Measurements from ENCODE around the gene PANX2. TPM values are rescaled to one million over a fixed set of nuclear protein-coding genes. Genes with fewer than 3 reads are reported as not detected.

PANX2 gene
- total RNA-seq, 1 donor = 0.90 TPM

DNA sequence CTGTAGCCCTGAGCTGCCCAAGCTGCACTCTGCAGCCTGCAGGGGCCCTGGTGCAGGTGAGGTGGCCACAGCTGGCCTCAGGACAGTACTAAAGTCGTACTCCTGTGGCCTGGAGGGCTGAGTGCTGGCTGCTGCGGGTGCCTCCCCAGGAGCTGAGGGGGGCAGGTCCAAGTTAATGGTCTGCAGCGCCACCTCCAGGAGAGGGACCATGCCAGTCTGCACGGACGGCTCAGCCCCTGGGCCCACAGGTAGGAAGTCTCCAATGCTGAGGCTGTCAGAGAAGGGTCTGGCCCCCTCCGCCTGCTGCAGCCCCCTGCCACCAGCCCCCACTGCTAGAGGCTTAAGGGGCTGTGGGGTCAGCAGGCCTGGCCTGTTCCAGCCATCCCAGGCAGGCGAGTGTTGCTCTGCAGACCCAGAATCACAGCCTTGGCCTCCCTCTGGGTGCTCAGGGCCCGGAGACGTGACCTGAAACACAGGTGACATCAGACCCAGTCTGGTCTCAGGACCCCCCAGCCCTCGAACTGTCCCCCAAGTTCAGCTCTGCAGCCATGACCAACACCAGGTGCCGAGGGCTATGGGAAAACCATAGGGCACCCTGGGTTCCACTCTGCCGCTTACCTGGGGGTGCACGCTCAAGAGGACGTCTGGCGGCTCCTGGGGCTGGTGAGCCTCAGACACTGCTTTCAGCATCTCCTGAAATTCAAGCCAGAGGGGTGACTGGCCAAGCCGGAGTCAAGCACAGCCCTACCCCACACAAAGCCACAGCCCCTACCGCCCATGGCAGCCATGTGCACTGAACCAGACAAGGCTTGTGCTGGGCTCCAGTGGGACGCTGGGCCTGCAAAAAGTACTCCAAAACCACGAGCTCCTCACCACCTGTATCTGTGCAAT, 51.1 kb downstream of the PANX2 start:
- TF ChIP-seq, protein P1, sequence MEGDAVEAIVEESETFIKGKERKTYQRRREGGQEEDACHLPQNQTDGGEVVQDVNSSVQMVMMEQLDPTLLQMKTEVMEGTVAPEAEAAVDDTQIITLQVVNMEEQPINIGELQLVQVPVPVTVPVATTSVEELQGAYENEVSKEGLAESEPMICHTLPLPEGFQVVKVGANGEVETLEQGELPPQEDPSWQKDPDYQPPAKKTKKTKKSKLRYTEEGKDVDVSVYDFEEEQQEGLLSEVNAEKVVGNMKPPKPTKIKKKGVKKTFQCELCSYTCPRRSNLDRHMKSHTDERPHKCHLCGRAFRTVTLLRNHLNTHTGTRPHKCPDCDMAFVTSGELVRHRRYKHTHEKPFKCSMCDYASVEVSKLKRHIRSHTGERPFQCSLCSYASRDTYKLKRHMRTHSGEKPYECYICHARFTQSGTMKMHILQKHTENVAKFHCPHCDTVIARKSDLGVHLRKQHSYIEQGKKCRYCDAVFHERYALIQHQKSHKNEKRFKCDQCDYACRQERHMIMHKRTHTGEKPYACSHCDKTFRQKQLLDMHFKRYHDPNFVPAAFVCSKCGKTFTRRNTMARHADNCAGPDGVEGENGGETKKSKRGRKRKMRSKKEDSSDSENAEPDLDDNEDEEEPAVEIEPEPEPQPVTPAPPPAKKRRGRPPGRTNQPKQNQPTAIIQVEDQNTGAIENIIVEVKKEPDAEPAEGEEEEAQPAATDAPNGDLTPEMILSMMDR (IDR thresholded peaks at IDR 0.05; ENCODE audit: insufficient read depth, low read length) = no peak
- no peak overlapping the region for H3K4me3 ChIP-seq (ENCODE audit: low read depth, low read length)
- DNase-seq (ENCODE audit: low read depth) = no peak

DNA sequence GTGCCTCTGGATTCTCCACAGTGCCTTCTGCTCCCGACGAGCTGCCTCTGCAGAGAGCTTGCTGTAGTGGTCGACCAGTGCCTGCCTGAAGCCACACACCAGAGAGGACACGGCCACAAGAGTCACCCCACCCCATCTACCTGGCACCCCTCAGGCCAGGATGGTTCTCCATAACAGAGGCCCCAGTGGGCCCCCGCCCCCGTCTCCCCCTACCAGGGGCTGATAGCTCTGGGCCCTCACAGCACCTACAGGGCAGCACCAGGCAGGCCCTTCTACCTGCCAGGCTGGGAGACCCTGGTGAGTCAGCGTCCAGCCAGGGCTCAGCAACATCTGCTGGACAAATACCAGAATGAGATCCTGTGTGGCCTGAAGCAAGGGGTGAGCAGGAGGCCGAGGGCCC, 52.0 kb downstream of the PANX2 start:
- H3K4me3 ChIP-seq (ENCODE audit: low read depth, low read length) = no peak overlapping the region
- no peak for DNase-seq (ENCODE audit: low read depth)
- TF ChIP-seq, protein P1 (IDR thresholded peaks at IDR 0.05; ENCODE audit: insufficient read depth, low read length) = no peak

DNA sequence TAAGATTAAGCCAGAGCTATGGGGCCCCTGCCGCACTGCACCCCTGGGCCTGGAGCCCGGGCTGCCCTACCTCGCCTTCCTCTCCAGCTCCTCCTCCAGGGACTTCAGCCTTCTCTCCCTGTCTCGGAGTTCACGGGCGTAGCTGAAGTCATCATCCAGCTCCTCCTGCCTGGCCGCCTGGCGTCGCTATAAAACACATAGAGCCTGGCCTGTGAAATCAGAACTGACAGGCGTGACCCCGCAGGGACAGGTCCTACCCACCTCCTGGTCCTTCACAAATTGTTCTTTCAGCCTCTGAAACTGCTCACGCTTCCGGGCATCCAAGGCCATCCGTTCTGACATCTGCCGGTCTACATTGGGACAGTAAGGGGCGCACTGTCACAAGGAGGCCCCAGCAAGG, 53.5 kb downstream of the PANX2 start:
- TF ChIP-seq, protein P1 (IDR thresholded peaks at IDR 0.05; ENCODE audit: insufficient read depth, low read length) = no peak
- DNase-seq (ENCODE audit: low read depth) = no peak
- H3K4me3 ChIP-seq (ENCODE audit: low read depth, low read length) = no peak overlapping the region

DNA sequence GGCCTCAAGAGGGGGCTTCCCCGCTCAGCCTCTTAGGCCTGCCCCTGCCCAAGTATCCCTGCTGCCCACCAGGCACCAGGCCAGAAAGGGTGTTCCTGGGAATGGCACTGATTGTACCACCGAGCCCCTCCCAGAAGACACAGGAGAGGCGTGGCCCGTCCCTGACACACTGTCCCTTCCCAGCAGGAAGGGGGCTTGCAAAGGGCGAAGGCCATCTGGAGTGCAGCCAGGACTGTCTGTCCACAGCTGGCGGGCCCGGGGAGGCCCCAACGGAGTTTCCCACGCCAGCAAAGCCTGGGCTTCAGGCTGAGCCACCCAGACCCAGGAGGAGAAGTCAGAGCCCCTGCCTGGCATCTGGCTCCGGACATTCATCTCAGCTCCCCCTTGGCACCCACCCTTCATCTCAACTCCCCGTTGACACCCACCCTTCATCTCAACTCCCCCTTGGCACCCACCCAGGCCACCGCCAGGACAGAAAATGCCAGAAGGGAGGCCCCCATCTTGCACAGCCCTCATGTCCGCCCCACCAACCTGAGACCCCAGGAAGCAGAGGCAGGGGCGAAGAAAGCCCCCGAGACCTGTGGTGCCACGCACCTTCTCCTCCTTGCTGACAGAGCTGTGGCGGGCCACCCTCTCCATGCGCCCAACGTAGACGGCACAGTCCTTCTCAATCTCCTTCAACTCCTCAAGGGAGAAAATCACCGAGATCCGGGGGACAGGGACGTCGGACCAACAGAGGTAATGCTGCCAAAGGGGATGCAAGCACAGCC, 54.9 kb downstream of the PANX2 start:
- DNase-seq (ENCODE audit: low read depth) = no peak
- TF ChIP-seq, protein P1 (IDR thresholded peaks at IDR 0.05; ENCODE audit: insufficient read depth, low read length) = no peak
- no peak overlapping the region for H3K4me3 ChIP-seq (ENCODE audit: low read depth, low read length)

DNA sequence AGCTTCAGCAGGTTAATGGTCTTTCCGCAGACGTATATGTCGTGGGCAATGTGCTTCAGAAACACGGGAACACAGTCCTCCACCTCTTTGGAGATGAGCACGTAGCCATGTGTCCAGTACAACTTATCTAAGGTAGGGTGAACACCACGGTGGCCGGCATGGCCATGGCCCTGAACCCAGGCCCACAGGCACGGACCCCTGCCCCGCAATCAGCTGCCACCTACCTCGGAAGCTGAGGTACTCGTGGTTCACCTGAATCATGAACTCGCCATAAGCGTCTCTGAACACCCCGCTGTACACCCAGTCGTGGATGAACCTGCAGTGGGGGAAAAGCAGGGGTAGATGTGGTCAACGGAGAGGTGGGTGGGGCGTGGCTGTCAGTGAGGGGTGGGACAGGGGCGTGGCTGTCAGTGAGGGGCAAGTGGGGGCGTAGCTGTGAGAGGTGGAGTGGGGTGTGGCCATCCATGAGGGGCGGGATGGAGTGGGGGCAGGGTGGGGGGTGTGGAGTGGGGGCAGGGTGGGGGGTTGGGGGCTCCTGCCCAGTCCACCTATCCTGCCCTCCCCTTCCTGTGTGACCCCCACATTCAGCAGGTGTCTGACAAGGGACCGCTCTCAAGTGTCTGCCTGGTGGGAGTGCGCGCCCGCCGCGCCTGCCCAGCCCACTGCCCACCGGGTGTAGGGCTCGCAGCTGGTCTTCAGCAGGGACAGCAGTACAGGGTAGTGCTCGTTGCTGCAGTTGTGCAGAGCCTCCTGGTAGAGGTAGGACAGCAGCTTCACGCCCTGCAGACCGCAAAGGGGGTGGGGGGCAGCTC, 55.7 kb downstream of the PANX2 start:
- TF ChIP-seq, protein P1 (IDR thresholded peaks at IDR 0.05; ENCODE audit: insufficient read depth, low read length) = no peak
- no peak overlapping the region for H3K4me3 ChIP-seq (ENCODE audit: low read depth, low read length)
- no peak for DNase-seq (ENCODE audit: low read depth)

DNA sequence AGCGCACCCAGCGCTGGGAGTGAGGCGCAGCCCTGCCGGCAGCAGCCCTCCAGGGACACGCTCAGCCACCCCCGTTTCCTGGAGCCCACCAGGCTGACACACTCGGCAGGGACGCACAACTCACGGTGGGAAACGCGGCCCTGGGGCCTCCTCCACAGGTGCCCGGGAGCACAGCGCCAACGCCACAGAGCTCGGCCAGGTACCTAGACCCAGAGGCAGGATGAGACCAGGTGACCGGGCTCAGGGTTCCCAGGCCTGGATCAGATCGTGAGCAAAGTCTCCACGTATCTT, 56.3 kb downstream of the PANX2 start:
- TF ChIP-seq, protein P1 (IDR thresholded peaks at IDR 0.05; ENCODE audit: insufficient read depth, low read length) = no peak
- no peak for DNase-seq (ENCODE audit: low read depth)
- no peak overlapping the region for H3K4me3 ChIP-seq (ENCODE audit: low read depth, low read length)

Data from fibroblast of the aortic adventitia (primary cell).